ENCODE results near the gene CYS1.

DNA sequence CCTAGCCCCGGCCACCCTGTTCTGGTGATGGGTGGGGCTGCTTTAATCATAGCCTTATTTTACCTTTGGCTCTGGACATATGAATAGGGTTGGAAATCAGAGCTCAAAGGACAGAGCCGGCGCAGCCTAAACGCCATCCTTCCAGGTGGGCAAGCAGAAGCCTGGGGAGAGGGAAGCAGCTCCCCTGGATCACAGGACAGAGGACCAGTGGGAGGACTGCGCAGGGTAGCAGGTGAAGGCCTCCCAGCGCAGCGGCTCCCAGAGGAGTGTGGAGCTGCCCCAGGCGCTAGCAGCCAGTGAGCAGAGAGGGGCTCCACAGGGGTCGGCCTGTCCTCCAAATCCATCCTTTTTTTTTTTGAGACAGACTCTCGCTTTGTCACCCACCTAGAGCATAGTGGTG lies 16.4 kb upstream of the CYS1 start:
- TF ChIP-seq FOXK1 (CRISPR knock-in tag; IDR thresholded peaks at IDR 0.05), result no peak
- TF ChIP-seq ZNF232 (CRISPR knock-in tag; IDR thresholded peaks at IDR 0.05), result no peak
- TF ChIP-seq, protein P1, sequence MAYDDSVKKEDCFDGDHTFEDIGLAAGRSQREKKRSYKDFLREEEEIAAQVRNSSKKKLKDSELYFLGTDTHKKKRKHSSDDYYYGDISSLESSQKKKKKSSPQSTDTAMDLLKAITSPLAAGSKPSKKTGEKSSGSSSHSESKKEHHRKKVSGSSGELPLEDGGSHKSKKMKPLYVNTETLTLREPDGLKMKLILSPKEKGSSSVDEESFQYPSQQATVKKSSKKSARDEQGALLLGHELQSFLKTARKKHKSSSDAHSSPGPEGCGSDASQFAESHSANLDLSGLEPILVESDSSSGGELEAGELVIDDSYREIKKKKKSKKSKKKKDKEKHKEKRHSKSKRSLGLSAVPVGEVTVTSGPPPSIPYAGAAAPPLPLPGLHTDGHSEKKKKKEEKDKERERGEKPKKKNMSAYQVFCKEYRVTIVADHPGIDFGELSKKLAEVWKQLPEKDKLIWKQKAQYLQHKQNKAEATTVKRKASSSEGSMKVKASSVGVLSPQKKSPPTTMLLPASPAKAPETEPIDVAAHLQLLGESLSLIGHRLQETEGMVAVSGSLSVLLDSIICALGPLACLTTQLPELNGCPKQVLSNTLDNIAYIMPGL (CRISPR knock-in tag; IDR thresholded peaks at IDR 0.05), result no peak
- TF ChIP-seq ZNF281 (CRISPR knock-in tag; IDR thresholded peaks at IDR 0.05), result no peak
- TF ChIP-seq FOXP1 (CRISPR knock-in tag; IDR thresholded peaks at IDR 0.05; ENCODE audit: borderline replicate concordance), result no peak
- TF ChIP-seq, protein P2, sequence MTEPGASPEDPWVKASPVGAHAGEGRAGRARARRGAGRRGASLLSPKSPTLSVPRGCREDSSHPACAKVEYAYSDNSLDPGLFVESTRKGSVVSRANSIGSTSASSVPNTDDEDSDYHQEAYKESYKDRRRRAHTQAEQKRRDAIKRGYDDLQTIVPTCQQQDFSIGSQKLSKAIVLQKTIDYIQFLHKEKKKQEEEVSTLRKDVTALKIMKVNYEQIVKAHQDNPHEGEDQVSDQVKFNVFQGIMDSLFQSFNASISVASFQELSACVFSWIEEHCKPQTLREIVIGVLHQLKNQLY (CRISPR knock-in tag; IDR thresholded peaks at IDR 0.05), result no peak
- TF ChIP-seq, protein P3, sequence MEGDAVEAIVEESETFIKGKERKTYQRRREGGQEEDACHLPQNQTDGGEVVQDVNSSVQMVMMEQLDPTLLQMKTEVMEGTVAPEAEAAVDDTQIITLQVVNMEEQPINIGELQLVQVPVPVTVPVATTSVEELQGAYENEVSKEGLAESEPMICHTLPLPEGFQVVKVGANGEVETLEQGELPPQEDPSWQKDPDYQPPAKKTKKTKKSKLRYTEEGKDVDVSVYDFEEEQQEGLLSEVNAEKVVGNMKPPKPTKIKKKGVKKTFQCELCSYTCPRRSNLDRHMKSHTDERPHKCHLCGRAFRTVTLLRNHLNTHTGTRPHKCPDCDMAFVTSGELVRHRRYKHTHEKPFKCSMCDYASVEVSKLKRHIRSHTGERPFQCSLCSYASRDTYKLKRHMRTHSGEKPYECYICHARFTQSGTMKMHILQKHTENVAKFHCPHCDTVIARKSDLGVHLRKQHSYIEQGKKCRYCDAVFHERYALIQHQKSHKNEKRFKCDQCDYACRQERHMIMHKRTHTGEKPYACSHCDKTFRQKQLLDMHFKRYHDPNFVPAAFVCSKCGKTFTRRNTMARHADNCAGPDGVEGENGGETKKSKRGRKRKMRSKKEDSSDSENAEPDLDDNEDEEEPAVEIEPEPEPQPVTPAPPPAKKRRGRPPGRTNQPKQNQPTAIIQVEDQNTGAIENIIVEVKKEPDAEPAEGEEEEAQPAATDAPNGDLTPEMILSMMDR (IDR thresholded peaks at IDR 0.05), result no peak
- no peak for TF ChIP-seq JUN (CRISPR knock-in tag; IDR thresholded peaks at IDR 0.05)
- TF ChIP-seq USF1 (CRISPR knock-in tag; IDR thresholded peaks at IDR 0.05), result no peak
- TF ChIP-seq EMX1 (CRISPR knock-in tag; IDR thresholded peaks at IDR 0.05), result no peak
- TF ChIP-seq MAX (CRISPR knock-in tag; IDR thresholded peaks at IDR 0.05), result no peak
